ENCODE results near the gene PCDH19.
"Not testable (repeated sequence)": the region's sequence is repeated elsewhere in the genome, so short reads cannot be mapped to it uniquely, and the experiment has no call there.

PCDH19 gene, protein sequence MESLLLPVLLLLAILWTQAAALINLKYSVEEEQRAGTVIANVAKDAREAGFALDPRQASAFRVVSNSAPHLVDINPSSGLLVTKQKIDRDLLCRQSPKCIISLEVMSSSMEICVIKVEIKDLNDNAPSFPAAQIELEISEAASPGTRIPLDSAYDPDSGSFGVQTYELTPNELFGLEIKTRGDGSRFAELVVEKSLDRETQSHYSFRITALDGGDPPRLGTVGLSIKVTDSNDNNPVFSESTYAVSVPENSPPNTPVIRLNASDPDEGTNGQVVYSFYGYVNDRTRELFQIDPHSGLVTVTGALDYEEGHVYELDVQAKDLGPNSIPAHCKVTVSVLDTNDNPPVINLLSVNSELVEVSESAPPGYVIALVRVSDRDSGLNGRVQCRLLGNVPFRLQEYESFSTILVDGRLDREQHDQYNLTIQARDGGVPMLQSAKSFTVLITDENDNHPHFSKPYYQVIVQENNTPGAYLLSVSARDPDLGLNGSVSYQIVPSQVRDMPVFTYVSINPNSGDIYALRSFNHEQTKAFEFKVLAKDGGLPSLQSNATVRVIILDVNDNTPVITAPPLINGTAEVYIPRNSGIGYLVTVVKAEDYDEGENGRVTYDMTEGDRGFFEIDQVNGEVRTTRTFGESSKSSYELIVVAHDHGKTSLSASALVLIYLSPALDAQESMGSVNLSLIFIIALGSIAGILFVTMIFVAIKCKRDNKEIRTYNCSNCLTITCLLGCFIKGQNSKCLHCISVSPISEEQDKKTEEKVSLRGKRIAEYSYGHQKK (N-terminal part only)

DNA sequence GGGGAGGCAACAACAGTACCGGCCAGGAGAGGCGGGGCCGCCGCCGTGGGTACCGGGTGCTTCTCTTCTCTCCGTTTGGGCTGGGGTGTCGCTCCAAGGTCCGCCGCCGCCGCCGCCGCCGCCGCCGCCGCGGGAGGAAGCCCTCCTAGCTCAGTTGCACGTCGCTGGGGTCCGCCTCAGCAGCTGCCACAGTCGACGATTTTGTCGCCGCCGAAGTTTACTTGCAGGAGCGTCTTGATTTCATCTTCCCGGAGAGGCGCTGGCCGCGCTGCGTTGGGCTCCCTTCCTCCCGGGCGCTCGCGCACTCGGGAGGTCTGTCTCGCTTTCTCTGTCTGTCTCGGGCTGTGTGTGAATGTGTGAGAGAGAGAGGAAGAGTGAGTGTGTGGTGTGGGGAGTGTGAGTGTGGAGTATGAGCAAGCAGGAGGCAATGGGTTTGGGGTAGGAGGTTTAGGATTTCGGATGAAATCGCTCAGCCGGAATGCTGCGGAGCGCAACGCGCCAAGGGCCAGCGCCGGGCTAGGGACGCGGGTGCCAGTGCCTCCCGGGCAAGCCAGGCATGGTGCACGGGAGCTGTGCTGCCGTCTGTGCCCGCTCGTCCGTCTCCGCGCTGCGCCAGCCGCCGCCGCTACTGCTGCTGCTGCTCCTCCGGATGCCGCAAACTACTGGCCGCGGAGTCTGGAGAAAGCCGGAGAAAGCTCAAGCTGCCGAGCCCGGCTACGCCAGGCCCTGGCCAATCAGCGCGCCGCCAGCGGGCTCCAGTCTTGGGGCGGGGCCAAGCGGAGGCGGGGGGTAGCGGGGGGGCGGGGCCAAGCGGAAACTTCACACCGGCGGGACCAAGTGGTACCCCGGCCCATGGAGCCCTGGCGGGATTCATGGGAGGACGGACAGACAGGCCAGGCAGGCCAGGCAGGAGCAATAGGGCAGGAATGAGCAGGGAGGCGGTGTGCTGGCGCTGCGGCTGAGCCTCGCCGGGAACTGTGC, at the start of gene PCDH19:
Gene PCDH19 (minus strand): TSS at position 664 of the 981 bp plus-strand sequence. CDS start 1,676 bp downstream, outside the sequence.
- DNase-seq: no peak

DNA sequence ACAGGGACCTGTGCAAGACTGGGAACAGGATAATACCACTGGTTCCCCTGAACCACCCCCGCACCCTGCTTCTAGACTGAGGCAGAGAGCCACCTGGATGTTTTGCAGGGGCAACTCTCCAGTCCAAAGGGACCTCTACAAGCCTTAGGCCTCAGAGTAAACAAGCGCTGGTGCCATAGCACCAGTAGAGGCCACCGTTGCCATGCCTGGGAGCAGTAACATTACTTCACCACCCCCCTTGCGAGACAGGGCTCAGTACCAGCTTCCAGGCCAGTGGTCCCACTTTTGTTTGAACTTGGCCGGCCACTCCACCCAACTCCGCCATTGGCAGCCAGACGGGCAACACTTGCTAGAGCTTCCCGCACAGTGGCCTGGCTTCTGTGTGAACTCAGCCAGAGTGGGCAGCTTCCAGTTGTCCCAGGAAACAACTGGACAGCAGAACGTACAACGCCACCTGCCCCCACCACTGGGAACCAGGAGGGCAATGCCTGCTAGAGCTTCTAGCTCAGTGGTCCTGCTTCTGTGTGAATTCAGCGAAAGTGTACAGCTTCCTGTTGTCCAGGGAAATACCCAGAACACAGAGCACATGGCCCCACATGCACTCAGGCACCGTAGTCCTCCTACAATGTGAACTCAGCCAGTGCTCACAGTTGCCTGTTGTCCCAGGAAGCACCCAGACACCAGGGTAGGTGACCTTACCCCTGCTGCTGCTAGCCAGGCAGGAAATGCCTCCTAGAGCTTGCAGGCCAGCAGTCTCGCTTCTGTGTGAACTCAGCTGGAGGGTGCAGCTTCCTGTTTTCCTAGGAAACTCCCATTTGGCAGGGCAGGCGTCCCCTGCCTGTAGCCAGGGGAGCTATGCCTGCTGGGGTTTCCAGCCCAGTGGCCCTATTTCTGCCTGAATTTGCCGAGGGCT, 39.9 kb upstream of the PCDH19 start:
- no peak for DNase-seq

DNA sequence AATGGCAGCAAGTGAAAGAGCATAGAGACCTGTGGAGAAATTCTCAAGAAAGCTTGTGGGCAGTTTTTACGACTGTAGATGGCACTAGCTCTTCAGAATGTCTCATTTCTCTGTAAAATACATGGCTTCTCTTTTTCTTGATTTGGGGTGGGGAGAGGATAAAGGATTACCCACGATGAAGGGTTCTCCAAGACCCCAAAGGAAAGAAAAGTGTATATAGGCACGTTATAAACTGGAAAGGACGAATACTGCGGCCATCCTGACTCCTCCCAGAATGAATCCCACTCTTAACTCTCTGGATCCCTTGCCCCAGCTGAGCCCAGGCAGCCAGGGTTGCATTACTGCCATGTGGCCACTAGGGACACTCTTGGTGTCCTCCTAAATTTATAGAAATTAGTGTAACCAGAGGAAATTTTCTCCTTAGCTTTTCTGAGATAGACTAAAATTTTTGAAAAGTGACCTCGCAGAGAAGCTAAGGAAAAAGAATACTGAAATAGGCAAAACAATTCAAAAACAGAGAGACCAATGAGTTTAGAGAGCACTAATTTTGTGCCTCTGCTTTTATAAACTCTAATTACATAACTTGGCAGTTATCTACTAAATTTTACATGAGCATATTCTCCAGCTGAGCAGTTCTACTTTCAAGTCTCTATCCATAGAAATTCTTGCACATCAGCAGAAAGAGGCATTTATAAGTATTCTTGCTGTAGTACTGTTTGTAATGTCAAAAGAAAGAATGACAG, 37.8 kb upstream of the PCDH19 start:
- peak; percentile 0 for DNase-seq

DNA sequence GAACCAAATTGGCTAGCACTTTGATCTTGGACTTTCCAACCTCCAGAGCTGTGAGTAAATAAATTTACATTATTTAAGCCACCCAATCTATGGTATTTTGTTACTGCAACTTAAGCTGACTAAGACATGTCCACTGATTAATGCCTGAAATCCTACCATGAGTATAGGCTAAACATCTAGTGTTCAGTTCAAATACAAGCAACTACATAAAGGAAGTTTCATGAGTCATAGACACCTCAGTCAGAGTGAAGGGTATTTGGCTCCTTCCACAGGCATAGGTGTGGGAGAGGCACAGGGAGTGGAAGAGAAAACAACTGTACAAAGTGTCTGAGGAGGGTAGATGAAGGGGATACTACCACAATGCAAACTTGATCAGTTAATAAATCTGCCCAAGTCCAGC, 35.5 kb upstream of the PCDH19 start:
- no peak for DNase-seq

DNA sequence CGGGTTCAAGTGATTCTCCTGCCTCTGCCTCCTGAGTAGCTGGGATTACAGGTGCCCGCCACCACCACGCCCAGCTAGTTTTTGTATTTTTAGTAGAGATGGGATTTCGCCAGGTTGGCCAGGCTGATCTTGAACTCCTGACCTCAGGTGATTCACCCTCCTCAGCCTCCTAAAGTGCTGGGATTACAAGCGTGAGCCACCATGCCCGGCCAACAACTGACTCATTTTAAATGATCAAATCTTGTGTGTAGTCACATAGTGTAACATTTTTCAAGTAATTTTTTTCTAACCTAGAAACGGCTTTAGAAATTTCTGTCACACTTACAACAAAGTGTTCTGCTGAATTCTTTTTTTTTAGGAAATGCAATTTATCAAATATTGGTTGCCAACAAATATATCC, 31.2 kb upstream of the PCDH19 start:
- DNase-seq: not testable (repeated sequence)

DNA sequence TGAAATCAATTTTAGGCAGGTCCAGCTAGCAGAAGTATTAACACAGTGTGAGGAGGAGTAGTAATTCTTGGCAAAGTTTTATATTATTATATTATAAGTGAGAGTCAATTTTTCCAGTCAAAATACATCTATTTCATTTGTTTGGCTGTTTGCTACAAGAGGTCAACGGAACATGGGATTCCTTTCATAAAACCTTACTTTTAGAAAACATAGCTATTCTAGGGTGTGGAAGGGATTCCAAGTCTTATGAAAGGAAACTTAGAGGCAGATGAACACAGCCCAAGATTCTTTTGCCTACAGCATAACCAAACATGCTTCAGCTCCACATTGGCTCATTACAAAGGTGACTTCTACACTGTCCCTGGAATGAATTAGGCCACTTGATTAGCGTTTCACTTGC, 29.9 kb upstream of the PCDH19 start:
- no peak for DNase-seq

DNA sequence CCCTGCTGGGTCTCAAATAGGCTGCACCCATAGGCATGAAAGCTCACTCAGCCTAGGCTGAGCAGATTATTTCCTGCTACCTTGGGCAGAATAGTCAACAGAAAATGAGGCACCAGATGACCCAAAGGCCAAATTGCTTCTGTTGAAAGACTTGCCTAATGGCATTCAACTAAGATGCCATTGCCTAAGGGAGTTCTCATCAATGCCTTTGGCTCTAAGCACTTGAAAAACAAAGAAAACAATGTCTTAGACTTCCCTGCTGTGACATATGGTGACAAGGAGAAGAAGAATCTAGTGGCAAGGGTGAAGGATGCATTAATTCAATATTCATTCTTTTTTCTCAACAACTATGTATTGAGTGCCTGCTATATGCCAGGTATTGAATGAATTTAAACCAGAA, 25.7 kb upstream of the PCDH19 start:
- no peak for DNase-seq

DNA sequence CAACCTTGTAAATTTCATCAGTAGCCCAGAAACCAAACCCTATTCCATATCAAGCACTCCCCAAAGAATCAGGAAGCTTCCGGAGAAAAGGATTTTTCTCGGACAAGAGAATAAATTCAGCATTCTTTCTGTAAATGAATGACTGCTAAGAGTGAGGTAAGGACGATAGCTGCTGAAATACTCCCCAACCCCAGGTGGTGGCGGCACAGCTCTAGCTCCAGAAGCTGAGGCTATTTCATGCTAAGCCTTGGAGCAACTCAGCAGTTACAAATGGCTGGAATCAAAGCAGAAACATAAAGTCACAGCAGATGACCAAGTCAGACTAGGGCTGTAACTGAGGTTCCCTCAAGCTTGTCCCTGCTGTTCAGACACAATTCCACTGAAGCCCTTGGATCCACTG, 13.9 kb upstream of the PCDH19 start:
- no peak for DNase-seq

DNA sequence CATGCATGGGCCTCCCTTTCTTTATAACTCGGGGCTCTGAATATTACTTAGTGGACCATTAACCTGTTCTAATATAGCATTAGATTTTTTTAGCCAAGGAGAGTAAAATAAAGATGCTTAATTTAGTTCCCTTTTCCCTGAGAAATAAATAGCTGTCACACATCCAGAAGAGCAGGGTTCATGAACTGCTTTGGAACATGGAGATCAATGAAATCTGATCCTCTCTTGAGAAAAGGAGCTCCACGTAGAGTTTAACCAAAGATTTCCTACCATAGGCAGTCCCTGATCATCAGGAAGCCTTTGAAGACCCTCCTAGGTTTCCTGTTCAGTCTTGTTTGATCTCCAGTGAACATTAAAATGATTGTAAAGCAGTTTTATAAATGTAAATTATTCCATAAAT, 8.5 kb upstream of the PCDH19 start:
- no peak for DNase-seq

DNA sequence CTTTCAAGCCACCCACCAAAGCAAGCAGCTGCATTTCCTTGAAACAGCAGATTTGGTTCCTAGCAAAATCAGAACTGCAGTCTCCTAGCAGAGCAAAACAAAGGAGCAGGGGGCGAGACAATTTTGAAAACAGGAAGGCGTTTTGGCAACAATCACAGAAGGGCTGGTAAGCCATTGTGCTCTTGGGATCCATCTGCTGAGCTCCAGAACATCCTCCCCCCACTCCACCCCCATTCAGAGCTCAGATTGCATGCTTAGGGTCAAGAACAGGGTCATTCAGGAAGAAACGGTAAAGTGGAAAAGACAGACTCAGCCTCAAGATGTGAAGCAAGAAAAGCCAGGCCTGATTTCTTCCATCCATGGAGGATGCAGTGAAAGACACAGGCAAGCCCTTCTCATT, 7.6 kb upstream of the PCDH19 start:
- no peak for DNase-seq

DNA sequence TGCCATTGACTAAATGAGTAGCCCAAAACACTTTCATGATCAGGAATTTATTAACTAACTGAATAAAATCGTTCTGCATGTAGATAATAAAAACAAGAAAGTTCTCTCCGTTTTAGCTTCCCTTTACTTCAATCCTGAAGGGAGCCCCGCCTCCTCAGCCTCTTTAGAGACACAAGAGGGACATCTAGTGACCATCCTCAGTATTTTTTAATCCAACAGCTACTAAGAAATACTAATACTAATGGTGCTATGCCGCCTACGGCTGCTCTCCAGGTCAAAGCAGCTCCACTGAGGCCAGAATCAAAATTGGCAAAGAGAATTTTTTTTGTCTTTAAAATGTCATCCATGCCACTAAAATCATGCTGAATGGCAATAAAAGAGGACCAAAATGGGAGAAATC, 3.2 kb upstream of the PCDH19 start:
- peak; percentile 8 for DNase-seq

DNA sequence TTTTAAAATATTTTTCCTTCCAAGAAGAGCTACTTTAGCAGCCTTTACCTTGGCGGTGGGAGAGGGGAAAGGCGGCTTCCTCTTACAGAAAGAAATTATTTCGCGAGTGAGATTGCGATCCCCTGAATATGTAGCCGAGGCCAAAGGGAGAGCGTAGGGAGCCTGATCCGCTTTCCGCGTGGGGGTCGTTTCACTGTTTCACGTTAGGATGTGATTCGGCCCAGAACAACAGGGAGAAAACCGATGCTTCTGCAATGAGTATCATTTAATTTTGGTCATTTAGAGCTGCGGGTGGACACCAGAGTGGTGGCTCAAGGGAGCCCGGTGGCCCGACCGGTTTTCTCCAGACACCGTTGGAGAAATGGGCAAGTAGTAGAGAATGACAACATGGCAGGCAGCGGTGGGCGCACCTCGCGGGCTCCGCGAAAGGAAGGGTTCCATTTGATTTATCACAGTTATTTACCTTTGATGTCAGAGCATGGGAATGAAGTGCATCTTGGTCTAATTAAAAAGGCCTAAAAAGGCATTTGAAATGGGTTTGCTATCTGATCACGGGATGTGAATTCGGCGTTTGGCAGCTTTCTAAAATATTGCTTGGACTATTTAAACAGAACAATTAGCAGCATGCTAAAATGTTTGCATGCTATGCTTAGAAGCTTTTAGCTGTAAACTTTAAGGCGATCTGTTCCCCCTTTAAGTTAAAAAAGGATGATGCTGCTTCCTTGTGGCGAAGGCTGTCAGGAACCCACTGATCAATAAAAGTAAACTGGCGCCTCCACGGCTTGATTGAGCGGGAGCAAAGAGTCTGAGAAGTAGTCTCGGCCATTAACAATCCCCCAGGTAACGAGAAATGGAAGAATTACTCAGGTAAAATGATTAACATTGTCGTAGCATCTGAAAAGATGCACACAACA, 2.0 kb upstream of the PCDH19 start:
- no peak for DNase-seq

DNA sequence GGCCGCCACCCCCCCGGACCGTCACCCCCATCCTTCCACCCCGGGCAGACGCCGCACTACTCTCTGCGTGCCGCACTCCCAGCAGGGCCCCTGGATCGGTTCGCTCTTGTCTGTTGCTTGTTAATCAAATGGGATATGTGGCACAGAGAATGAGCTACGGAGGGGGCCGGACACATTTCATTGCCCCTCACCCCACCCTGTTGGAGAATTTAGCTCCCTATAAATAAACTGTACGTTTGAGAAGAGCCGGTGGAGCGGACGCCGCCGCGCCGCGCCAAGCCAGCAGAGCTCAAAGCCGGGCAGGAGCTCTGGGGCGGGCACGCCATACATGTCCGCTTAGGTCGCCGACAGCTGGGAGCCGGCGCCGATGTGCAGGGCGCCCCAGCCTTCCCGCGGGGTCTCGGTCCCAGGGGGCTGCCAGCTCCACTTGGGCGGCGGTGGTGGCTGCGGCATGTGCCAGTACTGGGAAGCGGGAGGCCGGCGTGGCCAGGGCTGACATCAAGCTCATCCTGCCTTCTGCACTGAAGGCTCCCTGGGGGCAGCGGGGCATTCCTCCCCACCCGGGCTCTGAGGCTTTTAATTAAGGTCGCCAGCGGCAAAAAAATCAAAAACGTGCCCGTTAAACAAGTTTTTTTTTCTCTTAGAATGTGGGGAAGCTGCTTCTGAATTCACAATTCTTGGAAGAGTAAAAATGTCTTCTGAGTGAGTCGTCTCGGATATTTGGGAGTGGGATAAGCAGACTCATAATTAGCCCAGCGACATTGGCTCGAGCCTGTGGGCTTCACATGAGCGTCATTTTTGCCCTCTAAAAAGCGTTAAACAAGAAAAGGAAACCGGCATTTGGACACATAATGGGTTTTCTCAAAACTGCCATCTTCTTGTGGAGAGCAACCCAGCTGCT, 1.1 kb upstream of the PCDH19 start:
- no peak for DNase-seq

DNA sequence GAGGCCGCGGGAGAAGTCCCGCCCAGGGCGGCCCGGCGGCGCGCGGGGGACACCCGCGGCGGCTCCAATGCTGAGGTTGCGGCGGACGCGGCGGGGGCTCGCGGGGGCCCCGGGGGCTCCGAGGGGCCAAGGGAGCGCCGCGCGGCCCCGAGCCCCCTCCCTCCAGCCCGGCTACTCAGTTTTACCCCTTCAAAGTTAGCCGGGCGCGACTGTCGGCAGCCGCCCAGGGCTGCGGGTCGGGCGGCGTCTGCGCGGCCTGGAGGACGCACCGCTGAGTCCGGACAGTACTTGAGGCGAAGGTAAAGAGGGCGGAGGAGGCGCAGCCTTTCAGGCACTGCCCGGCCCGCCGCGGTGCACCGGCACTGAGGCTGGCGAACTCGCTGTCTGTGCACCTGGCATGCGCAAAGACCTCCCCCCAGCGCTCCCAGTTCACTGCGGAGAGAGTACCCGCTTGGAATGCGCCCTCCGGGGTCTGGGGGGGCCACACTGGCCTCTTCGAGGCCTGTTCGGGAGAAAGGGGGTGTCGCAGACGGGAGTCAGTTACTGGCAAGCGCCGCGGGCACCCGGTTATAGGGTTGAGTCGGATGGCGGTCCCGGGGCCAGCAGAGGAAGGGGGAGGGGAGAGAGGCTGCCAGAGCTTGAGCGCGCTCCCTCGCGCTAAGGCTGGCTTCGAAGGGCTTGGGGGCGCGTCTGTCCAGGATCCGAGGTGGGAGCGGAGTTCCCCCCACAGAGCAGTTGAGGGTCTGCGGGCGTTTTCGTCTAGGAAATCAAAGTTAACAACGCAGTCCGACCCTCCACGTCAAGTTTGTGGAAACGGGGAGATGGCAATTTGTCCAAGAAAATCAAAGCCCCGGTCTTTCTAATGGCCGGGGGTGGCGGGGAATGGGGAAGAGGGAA, 1.1 kb downstream of the PCDH19 start:
- no peak for DNase-seq

DNA sequence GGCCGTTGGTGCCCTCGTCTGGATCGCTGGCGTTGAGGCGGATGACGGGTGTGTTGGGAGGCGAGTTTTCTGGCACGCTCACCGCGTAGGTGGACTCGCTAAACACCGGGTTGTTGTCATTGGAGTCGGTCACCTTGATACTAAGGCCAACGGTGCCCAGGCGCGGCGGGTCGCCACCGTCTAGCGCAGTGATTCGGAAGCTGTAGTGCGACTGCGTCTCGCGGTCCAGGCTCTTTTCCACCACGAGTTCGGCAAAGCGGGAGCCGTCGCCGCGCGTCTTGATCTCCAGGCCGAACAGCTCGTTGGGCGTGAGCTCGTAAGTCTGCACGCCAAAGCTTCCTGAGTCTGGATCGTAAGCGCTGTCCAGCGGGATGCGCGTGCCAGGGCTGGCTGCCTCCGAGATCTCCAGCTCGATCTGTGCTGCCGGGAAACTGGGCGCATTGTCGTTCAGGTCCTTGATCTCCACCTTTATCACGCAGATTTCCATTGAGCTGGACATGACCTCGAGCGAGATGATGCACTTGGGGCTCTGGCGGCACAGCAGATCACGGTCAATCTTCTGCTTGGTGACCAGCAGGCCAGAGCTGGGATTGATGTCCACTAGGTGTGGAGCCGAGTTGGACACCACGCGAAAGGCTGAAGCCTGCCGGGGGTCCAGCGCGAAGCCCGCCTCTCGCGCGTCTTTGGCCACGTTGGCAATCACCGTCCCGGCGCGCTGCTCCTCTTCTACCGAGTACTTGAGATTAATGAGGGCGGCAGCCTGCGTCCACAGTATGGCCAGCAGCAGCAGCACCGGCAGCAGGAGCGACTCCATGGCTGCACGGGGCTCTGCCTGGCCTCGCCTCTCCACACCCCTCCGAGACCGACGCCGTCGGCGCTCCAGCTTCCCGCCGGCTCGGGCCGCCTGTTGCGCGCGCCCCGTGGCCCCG, 2.0 kb downstream of the PCDH19 start:
- DNase-seq: no peak

DNA sequence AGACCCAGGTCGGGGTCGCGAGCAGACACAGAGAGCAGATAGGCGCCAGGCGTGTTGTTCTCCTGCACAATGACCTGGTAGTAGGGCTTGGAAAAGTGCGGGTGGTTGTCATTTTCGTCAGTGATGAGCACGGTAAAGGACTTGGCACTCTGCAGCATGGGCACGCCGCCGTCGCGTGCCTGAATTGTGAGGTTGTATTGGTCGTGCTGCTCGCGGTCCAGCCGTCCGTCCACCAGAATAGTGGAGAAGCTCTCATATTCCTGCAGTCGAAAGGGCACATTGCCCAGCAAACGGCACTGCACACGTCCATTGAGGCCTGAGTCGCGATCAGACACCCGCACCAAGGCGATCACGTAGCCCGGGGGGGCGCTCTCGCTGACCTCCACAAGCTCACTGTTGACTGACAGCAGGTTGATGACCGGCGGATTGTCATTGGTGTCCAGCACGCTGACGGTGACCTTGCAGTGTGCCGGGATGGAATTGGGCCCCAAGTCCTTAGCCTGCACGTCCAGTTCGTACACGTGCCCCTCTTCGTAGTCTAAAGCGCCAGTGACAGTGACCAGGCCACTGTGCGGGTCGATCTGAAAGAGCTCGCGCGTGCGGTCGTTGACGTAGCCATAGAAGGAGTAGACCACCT, 2.8 kb downstream of the PCDH19 start:
- DNase-seq: no peak
